K562 (cell line): Measurements from ENCODE around the gene TMEM184B. TPM values are rescaled to one million over a fixed set of nuclear protein-coding genes. Genes with fewer than 3 reads are reported as not detected.

Source experiments
- BCL6 ChIP-seq: fragments of 250-450 bp; sonication (Bioruptor Pico); IDR thresholded peaks from 2 replicates; pipeline ENCODE4 v1.4.0; 2020
- HNRNPL ChIP-seq: fragments of 200-400 bp; formaldehyde crosslinking; IDR thresholded peaks from 2 replicates; pipeline ENCODE4 v1.6.1; 2017; ENCODE audit warnings: low read depth, mild to moderate bottlenecking, low read length
- KLF10 ChIP-seq: fragments of 250-450 bp; sonication (Bioruptor Pico); IDR thresholded peaks from 2 replicates; pipeline ENCODE4 v1.6.1; 2021; ENCODE audit warnings: matching md5 sums
- MAFF ChIP-seq: IDR thresholded peaks from 2 replicates; pipeline ENCODE4 v1.6.1; 2012; ENCODE audit warnings: low read length, improper control_type of control experiment
- MAZ ChIP-seq, 2 experiments: fragments of 450-650 bp in 1 of 2; sonication (generic) in 1 of 2; formaldehyde crosslinking; IDR thresholded peaks in 1 of 2; conservative IDR thresholded peaks in 1 of 2; 2 replicates each; pipeline versions ENCODE4 v1.4.0 to v1.5.0; 2020; ENCODE audit warnings: mild to moderate bottlenecking in 1 of 2, missing genetic modification reagents in 1 of 2
- SETDB1 ChIP-seq: IDR thresholded peaks from one replicate; pipeline ENCODE4 v1.6.1; 2012; ENCODE audit warnings: low read length, control low read depth, inconsistent platforms
- TRIM24 ChIP-seq, 2 experiments: fragments of 450-650 bp; IDR thresholded peaks; 2 replicates each; pipeline ENCODE4 v1.6.1; 2016
- U2AF2 ChIP-seq: fragments of 200-400 bp; formaldehyde crosslinking; optimal IDR thresholded peaks from 2 replicates; pipeline ENCODE3; 2017; ENCODE audit warnings: low read depth, mild to moderate bottlenecking, low read length
- YY1 ChIP-seq, 3 experiments: IDR thresholded peaks; 2 replicates each; pipeline ENCODE4 v1.6.1; 2011; ENCODE audit warnings: low read length in 2 of 3, mild to moderate bottlenecking in 2 of 3, moderate library complexity in 2 of 3, borderline replicate concordance in 1 of 3, control low read depth in 1 of 3, low read depth in 1 of 3; ENCODE audit not compliant: insufficient read depth in 3 of 3, insufficient replicate concordance in 2 of 3, control insufficient read depth in 1 of 3, insufficient read length in 1 of 3; ENCODE audit errors: extremely low read depth in 1 of 3
- ZKSCAN8 ChIP-seq: fragments of 200-800 bp; sonication (Bioruptor generic); IDR thresholded peaks from 2 replicates; pipeline ENCODE4 v1.6.1; 2016; ENCODE audit warnings: missing genetic modification characterization, missing compliant biosample characterization
- ZNF24 ChIP-seq: fragments of 450-650 bp; IDR thresholded peaks from 2 replicates; pipeline ENCODE4 v1.6.1; 2016
- ZNF347 ChIP-seq: fragments of 450-650 bp; formaldehyde crosslinking; IDR thresholded peaks from 2 replicates; pipeline ENCODE4 v1.4.0; 2020; ENCODE audit warnings: low read depth, mild to moderate bottlenecking, moderate library complexity
- polyA plus RNA-seq, 8 experiments: library from polyadenylated mRNA; depleted of rRNA in 4 of 8; stranded (reverse) in 5 of 8; unstranded in 3 of 8; fragments of >200 nt; fragmentation: Nextera tagmentation in 2 of 8; fragmentation: Illumina TruSeq in 1 of 8; extraction: Ambion mirVana in 2 of 8; extraction: Trizol in 1 of 8; gene quantifications; 2 replicates each; pipeline versions ENCODE4 v1.2.1 to v1.2.3, GENCODE V29; 2011 to 2014; ENCODE audit warnings: inconsistent platforms in 1 of 8, missing spikeins in 1 of 8
- total RNA-seq, 7 experiments: library from RNA; depleted of rRNA in 6 of 7; stranded (reverse); fragments of >200 nt in 6 of 7; fragmentation: Illumina TruSeq in 2 of 7; extraction: Trizol in 2 of 7; gene quantifications; 2 replicates each; pipeline versions ENCODE4 v1.2.1 to v1.2.3, GENCODE V29; 2011 to 2021; ENCODE audit warnings: low replicate concordance in 1 of 7
- TF ChIP-seq, protein P1 (sequence below), 3 experiments: IDR thresholded peaks in 2 of 3; conservative IDR thresholded peaks in 1 of 3; 2 replicates each; pipeline ENCODE4 v1.5.1; 2011 to 2012; ENCODE audit warnings: low read length in 3 of 3, mild to moderate bottlenecking in 3 of 3, control low read depth in 2 of 3, improper control_type of control experiment in 1 of 3, inconsistent platforms in 1 of 3, low read depth in 1 of 3, mixed read lengths in 1 of 3, moderate library complexity in 1 of 3; ENCODE audit not compliant: insufficient read depth in 2 of 3
- TF ChIP-seq, protein P2 (sequence below): fragments of 250-450 bp; sonication (Bioruptor Pico); IDR thresholded peaks from 2 replicates; pipeline ENCODE4 v1.9.0; 2021; ENCODE audit warnings: mild to moderate bottlenecking
- TF ChIP-seq, protein P3 (sequence below), 2 experiments: IDR thresholded peaks; 2 replicates each; pipeline ENCODE4 v1.6.1; 2012; ENCODE audit warnings: improper control_type of control experiment in 2 of 2, low read depth in 2 of 2, low read length in 2 of 2, borderline replicate concordance in 1 of 2
- TF ChIP-seq, protein P4 (sequence below): fragments of 450-650 bp; formaldehyde crosslinking; conservative IDR thresholded peaks from 2 replicates; pipeline ENCODE4 v1.4.0; 2022; ENCODE audit warnings: mild to moderate bottlenecking, missing genetic modification characterization
- TF ChIP-seq, protein P5 (sequence below): fragments of 250-450 bp; sonication (Bioruptor Pico); IDR thresholded peaks from 2 replicates; pipeline ENCODE4 v1.8.0; 2021; ENCODE audit warnings: moderate library complexity, mild to moderate bottlenecking, inconsistent platforms
- TF ChIP-seq, protein P6 (sequence below): fragments of 450-650 bp; formaldehyde crosslinking; IDR thresholded peaks from 2 replicates; pipeline ENCODE4 v1.4.0; 2022; ENCODE audit warnings: missing genetic modification characterization

Gene TMEM184B
- total and polyA plus RNA-seq, 9 of the 15 experiments (the other 6 are each of a cell fraction or from before 2014, with no cell fraction given), result 0.31 to 25.1 (median 6.2) TPM

DNA sequence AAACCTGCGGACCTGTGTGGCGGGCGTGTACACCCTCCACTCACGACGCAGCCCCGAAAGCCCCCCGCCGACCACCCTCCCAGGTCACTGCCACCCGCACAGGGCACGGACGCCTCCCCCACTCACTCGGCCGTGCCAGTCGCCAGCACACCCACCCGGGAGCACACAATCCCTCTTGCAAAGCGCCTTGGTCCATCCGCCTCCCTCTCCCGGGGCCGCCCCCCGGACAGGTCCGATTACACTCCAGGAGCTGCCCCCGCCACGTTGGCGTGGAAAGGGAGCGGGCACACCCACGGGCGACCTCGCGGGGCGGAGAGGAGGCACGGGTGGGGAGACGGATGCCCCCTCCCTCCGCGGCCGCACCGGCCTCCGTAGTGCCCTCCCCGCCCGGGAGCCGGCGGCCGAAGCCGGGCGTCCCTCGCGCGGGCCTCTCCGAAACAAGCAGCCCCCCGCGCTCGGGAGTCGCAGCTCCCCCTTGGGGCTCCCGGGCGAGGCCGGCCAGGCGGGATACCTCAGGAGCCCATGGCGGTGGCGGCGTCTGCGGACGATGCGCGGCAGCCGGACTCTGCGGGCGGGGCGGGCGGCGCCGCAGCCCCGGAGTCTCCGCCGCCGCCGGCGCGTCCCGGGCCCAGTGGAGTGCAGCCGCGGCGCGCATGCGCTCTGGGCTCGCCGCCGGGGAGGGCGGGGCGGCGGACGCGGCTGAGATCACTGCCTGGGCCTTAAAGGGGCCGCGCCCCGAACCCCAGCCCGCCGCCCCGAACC lies at the start of gene TMEM184B (continued):
- TF ChIP-seq, protein P1, sequence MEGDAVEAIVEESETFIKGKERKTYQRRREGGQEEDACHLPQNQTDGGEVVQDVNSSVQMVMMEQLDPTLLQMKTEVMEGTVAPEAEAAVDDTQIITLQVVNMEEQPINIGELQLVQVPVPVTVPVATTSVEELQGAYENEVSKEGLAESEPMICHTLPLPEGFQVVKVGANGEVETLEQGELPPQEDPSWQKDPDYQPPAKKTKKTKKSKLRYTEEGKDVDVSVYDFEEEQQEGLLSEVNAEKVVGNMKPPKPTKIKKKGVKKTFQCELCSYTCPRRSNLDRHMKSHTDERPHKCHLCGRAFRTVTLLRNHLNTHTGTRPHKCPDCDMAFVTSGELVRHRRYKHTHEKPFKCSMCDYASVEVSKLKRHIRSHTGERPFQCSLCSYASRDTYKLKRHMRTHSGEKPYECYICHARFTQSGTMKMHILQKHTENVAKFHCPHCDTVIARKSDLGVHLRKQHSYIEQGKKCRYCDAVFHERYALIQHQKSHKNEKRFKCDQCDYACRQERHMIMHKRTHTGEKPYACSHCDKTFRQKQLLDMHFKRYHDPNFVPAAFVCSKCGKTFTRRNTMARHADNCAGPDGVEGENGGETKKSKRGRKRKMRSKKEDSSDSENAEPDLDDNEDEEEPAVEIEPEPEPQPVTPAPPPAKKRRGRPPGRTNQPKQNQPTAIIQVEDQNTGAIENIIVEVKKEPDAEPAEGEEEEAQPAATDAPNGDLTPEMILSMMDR (IDR thresholded peaks at IDR 0.05 in 2 of 3, conservative IDR thresholded peaks at IDR 0.05 in 1 of 3; ENCODE audit: insufficient read depth in 2 of 3, low read depth in 1 of 3, low read length in 3 of 3), result no peak
- TF ChIP-seq ZKSCAN8 (CRISPR knock-in tag), result no peak
- no peak for TF ChIP-seq KLF10 (CRISPR knock-in tag)
- TF ChIP-seq, protein P2, sequence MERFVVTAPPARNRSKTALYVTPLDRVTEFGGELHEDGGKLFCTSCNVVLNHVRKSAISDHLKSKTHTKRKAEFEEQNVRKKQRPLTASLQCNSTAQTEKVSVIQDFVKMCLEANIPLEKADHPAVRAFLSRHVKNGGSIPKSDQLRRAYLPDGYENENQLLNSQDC (CRISPR knock-in tag), result no peak
- TF ChIP-seq YY1 (IDR thresholded peaks at IDR 0.05; ENCODE audit: borderline replicate concordance in 1 of 3, control insufficient read depth in 1 of 3, extremely low read depth in 1 of 3, insufficient read depth in 3 of 3, insufficient read length in 1 of 3, insufficient replicate concordance in 2 of 3, low read depth in 1 of 3, low read length in 2 of 3), result peak in 1 of 3 experiments; percentile 10
- TF ChIP-seq ZNF347 (CRISPR knock-in tag), result no peak
- TF ChIP-seq, protein P3, sequence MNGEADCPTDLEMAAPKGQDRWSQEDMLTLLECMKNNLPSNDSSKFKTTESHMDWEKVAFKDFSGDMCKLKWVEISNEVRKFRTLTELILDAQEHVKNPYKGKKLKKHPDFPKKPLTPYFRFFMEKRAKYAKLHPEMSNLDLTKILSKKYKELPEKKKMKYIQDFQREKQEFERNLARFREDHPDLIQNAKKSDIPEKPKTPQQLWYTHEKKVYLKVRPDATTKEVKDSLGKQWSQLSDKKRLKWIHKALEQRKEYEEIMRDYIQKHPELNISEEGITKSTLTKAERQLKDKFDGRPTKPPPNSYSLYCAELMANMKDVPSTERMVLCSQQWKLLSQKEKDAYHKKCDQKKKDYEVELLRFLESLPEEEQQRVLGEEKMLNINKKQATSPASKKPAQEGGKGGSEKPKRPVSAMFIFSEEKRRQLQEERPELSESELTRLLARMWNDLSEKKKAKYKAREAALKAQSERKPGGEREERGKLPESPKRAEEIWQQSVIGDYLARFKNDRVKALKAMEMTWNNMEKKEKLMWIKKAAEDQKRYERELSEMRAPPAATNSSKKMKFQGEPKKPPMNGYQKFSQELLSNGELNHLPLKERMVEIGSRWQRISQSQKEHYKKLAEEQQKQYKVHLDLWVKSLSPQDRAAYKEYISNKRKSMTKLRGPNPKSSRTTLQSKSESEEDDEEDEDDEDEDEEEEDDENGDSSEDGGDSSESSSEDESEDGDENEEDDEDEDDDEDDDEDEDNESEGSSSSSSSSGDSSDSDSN (IDR thresholded peaks at IDR 0.05; ENCODE audit: borderline replicate concordance in 1 of 2, low read depth in 2 of 2, low read length in 2 of 2), result no peak
- TF ChIP-seq, protein P4, sequence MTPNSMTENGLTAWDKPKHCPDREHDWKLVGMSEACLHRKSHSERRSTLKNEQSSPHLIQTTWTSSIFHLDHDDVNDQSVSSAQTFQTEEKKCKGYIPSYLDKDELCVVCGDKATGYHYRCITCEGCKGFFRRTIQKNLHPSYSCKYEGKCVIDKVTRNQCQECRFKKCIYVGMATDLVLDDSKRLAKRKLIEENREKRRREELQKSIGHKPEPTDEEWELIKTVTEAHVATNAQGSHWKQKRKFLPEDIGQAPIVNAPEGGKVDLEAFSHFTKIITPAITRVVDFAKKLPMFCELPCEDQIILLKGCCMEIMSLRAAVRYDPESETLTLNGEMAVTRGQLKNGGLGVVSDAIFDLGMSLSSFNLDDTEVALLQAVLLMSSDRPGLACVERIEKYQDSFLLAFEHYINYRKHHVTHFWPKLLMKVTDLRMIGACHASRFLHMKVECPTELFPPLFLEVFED, result no peak
- no peak for TF ChIP-seq MAFF
- 0 out of 2 replicates have a peak, but pooled peaks have one; percentile 33 for TF ChIP-seq HNRNPL
- TF ChIP-seq, protein P5, sequence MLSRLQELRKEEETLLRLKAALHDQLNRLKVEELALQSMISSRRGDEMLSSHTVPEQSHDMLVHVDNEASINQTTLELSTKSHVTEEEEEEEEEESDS (CRISPR knock-in tag), result no peak
- peak in 1 of 2 experiments; percentile 65; a peak in 2 of 4 replicates for TF ChIP-seq MAZ (CRISPR knock-in tag; conservative IDR thresholded peaks at IDR 0.05 in 1 of 2, IDR thresholded peaks at IDR 0.05 in 1 of 2)
- no peak for TF ChIP-seq TRIM24 (IDR thresholded peaks at IDR 0.05)
- TF ChIP-seq ZNF24, result no peak
- no peak for TF ChIP-seq BCL6
- TF ChIP-seq, protein P6, sequence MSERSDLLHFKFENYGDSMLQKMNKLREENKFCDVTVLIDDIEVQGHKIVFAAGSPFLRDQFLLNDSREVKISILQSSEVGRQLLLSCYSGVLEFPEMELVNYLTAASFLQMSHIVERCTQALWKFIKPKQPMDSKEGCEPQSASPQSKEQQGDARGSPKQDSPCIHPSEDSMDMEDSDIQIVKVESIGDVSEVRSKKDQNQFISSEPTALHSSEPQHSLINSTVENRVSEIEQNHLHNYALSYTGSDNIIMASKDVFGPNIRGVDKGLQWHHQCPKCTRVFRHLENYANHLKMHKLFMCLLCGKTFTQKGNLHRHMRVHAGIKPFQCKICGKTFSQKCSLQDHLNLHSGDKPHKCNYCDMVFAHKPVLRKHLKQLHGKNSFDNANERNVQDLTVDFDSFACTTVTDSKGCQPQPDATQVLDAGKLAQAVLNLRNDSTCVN (CRISPR knock-in tag), result no peak
- no peak for TF ChIP-seq SETDB1
- TF ChIP-seq U2AF2, result no peak
